H1 (cell line): Measurements from ENCODE around the gene VRK2. TPM values are rescaled to one million over a fixed set of nuclear protein-coding genes. Genes with fewer than 3 reads are reported as not detected.

ENCODE experiments used
- CHD2 ChIP-seq: IDR thresholded peaks from 2 replicates; pipeline ENCODE4 v1.6.1; 2012; ENCODE audit warnings: low read length, improper control_type of control experiment
- polyA plus RNA-seq, 7 experiments: library from polyadenylated mRNA; depleted of rRNA in 3 of 7; stranded (reverse) in 5 of 7; unstranded in 2 of 7; fragments of >200 nt in 5 of 7; fragments of 200-250 nt in 2 of 7; gene quantifications; 1 replicate in 5 of 7; 2 replicates in 1 of 7; 4 replicates in 1 of 7; pipeline versions ENCODE4 v1.2.1 to v1.2.3, GENCODE V29; 2011 to 2013; ENCODE audit warnings: missing spikeins in 2 of 7, mixed read lengths in 2 of 7
- total RNA-seq: library from RNA; stranded (reverse); fragmentation: NEBNext Ultra II Directional; extraction: Animal tissue kit (Norgen Biotek cat#: 25700); gene quantifications from 2 replicates; pipeline ENCODE4 v1.2.1, GENCODE V29; 2021

Gene VRK2
- total and polyA plus RNA-seq, 2 of the 8 experiments (the other 6 are each of a cell fraction or from before 2014, with no cell fraction given), result 7.6 to 27.8 TPM

GRCh38 chr2:58130238-58130637, 83.6 kb downstream of the VRK2 start (continued):
- no peak for TF ChIP-seq CHD2
